GM18517 (cell line): ENCODE results near the gene DNASE1L2.

ENCODE experiments used
- ATAC-seq: cut with Tn5 transposase; IDR thresholded peaks from one replicate; pipeline ENCODE4 v1.9.1; 2021; ENCODE audit warnings: mild to moderate bottlenecking, moderate library complexity; ENCODE audit not compliant: unreplicated experiment

Gene DNASE1L2

GRCh38 chr16:2236337-2237101 is at the start of gene DNASE1L2:
Gene DNASE1L2 (plus strand): TSS chr16:2236444. CDS start chr16:2236817, 373 bp downstream.
- no peak for ATAC-seq

GRCh38 chr16:2186505-2186904 is 49.7 kb upstream of the DNASE1L2 start:
- ATAC-seq = no peak

- ATAC-seq = no peak
Observed at GRCh38 chr16:2187212-2187611, 49.0 kb upstream of the DNASE1L2 start.

- no peak for ATAC-seq
Observed at GRCh38 chr16:2188395-2188794, 47.8 kb upstream of the DNASE1L2 start.

GRCh38 chr16:2189252-2189893 is 46.9 kb upstream of the DNASE1L2 start:
- no peak for ATAC-seq

- ATAC-seq = no peak
Observed at GRCh38 chr16:2190002-2190658, 46.1 kb upstream of the DNASE1L2 start.

- no peak for ATAC-seq
Observed at GRCh38 chr16:2190659-2191445, 45.4 kb upstream of the DNASE1L2 start.

- no peak for ATAC-seq
Observed at GRCh38 chr16:2191446-2191706, 44.9 kb upstream of the DNASE1L2 start.

GRCh38 chr16:2194166-2194834 is 41.9 kb upstream of the DNASE1L2 start:
- ATAC-seq = no peak

- ATAC-seq = no peak
Observed at GRCh38 chr16:2194852-2195321, 41.4 kb upstream of the DNASE1L2 start.

- ATAC-seq = no peak
Observed at GRCh38 chr16:2195322-2196161, 40.7 kb upstream of the DNASE1L2 start.

- no peak for ATAC-seq
Observed at GRCh38 chr16:2196162-2196980, 39.9 kb upstream of the DNASE1L2 start, which contains the start of gene CASKIN1. Gene CASKIN1 (minus strand): TSS chr16:2196605. CDS start chr16:2196432, 173 bp downstream.

- no peak for ATAC-seq
Observed at GRCh38 chr16:2196981-2197511, 39.2 kb upstream of the DNASE1L2 start.

GRCh38 chr16:2197765-2198164 is 38.5 kb upstream of the DNASE1L2 start:
- no peak for ATAC-seq

- no peak for ATAC-seq
Observed at GRCh38 chr16:2198283-2198682, 38.0 kb upstream of the DNASE1L2 start.

- ATAC-seq = no peak
Observed at GRCh38 chr16:2199095-2199494, 37.1 kb upstream of the DNASE1L2 start.

GRCh38 chr16:2199621-2200139 is 36.6 kb upstream of the DNASE1L2 start:
- no peak for ATAC-seq

GRCh38 chr16:2200313-2200712 is 35.9 kb upstream of the DNASE1L2 start:
- no peak for ATAC-seq
